Measurements from ENCODE around the gene PRMT3.
A peak's percentile ranks its signal among the peaks of the same experiment; 100 is the strongest.

The PRMT3 gene

DNA sequence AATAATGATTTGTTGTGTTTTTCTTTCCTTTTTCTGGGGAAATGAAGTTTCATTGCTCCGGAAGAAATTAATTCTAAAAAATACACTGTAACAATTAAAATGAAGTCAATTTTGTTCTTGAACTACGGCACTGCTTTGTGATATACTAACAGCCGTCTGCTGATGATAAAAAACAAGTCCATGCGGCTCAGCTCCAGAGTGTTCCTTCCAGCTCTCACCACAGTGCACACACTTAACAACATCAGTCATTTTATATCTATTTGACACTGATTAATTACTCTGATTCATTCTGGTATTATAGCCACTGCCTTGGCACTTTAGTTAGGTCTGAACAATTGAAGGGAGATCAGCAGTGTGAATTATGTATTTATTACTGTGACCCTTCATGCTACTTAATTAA is 114.5 kb downstream of the PRMT3 start:
- no peak for DNase-seq (ENCODE audit: low read depth)
- no peak overlapping the region for H3K4me3 ChIP-seq (ENCODE audit: low read depth, low read length)
- TF ChIP-seq, protein P1, sequence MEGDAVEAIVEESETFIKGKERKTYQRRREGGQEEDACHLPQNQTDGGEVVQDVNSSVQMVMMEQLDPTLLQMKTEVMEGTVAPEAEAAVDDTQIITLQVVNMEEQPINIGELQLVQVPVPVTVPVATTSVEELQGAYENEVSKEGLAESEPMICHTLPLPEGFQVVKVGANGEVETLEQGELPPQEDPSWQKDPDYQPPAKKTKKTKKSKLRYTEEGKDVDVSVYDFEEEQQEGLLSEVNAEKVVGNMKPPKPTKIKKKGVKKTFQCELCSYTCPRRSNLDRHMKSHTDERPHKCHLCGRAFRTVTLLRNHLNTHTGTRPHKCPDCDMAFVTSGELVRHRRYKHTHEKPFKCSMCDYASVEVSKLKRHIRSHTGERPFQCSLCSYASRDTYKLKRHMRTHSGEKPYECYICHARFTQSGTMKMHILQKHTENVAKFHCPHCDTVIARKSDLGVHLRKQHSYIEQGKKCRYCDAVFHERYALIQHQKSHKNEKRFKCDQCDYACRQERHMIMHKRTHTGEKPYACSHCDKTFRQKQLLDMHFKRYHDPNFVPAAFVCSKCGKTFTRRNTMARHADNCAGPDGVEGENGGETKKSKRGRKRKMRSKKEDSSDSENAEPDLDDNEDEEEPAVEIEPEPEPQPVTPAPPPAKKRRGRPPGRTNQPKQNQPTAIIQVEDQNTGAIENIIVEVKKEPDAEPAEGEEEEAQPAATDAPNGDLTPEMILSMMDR (IDR thresholded peaks at IDR 0.05; ENCODE audit: control insufficient read depth, extremely low read depth, insufficient read depth): no peak

- DNase-seq (ENCODE audit: low read depth): no peak
- TF ChIP-seq, protein P1 (IDR thresholded peaks at IDR 0.05; ENCODE audit: control insufficient read depth, extremely low read depth, insufficient read depth): no peak
- H3K4me3 ChIP-seq (ENCODE audit: low read depth, low read length): no peak overlapping the region
These were observed 124.5 kb downstream of the PRMT3 start for GRCh38 chr11:20511982-20512381.

DNA sequence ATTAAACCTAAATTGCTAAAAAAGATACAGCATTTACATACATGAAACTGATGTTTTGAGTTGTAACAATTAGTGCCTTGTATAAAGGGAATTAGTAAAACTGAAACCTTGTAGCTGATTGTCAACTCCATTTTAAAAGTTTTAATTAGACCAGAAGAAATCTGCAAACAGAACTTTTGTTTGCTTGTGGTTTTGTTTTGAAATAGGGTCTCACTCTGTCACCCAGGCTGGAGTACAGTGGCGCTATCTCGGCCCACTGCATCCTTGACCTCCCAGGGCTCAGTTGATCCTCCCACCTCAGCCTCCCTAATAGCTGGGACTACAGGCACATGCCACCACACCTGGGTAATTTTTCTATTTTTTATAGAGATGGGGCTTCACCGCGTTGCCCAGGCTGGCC is 125.4 kb downstream of the PRMT3 start:
- TF ChIP-seq, protein P1 (IDR thresholded peaks at IDR 0.05; ENCODE audit: control insufficient read depth, extremely low read depth, insufficient read depth): no peak
- no peak overlapping the region for H3K4me3 ChIP-seq (ENCODE audit: low read depth, low read length)

GRCh38 chr11:20518323-20518834 is 130.9 kb downstream of the PRMT3 start:
- peak; percentile 68 for DNase-seq (ENCODE audit: low read depth)
- TF ChIP-seq, protein P1 (IDR thresholded peaks at IDR 0.05; ENCODE audit: control insufficient read depth, extremely low read depth, insufficient read depth): no peak
- H3K4me3 ChIP-seq (ENCODE audit: low read depth, low read length): no peak overlapping the region

More for the DNA sequence above, 125.4 kb downstream of the PRMT3 start:
- no peak for DNase-seq (ENCODE audit: low read depth)

- TF ChIP-seq, protein P1 (IDR thresholded peaks at IDR 0.05; ENCODE audit: control insufficient read depth, extremely low read depth, insufficient read depth): no peak
- H3K4me3 ChIP-seq (ENCODE audit: low read depth, low read length): no peak overlapping the region
- no peak for DNase-seq (ENCODE audit: low read depth)
These were observed 135.0 kb downstream of the PRMT3 start for GRCh38 chr11:20522536-20522935.

DNA sequence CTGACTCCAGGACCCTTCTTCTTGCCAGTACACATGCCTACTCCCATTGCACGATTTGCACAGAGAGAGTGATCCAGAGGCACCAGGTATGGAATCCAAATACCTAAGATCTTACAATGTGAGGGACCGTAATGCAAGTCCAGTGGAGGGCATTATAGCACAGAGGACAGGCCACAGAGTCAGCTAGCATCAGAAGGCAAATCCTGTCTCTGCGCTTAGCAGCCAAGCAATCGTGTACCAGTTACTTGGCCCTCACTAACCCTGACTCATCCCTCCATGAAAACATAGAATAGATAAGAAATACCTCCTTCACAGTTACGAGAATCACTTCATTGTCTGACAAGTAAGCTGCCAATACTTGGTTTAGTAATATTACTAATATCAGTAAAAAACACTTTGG is 142.2 kb downstream of the PRMT3 start:
- TF ChIP-seq, protein P1 (IDR thresholded peaks at IDR 0.05; ENCODE audit: control insufficient read depth, extremely low read depth, insufficient read depth): no peak
- DNase-seq (ENCODE audit: low read depth): no peak
- no peak overlapping the region for H3K4me3 ChIP-seq (ENCODE audit: low read depth, low read length)
